ENCODE measurements around the gene SMIM24.

Gene SMIM24

GRCh38 chr19:3426433-3426832 is 53.9 kb downstream of the SMIM24 start:
- DNase-seq, result no peak

Measured in CD4-positive, alpha-beta T cell treated with Interleukin-4 for 1 hour (primary cell).